HCT116 (cell line): ENCODE results near the gene MAST4. TPM values are rescaled to one million over a fixed set of nuclear protein-coding genes. Genes with fewer than 3 reads are reported as not detected.

Experiments used
- ATAC-seq: fragments of 200-7000 bp; cut with Tn5 transposase; 2 replicates; pipeline ENCODE4 v1.9.1; 2020; ENCODE audit warnings: mild to moderate bottlenecking, moderate library complexity
- BruUV-seq: library from RNA; stranded (reverse); fragments of 400-500 nt; replicated peaks from 2 replicates; lab custom pipeline; 2021; lab: Mats Ljungman, UMichigan
- CTCF ChIA-PET: fragments of 300-600 bp; sonication (Branson Sonifier 250); formaldehyde crosslinking; loops from one replicate; lab custom pipeline; 2021; ENCODE audit warnings: antibody characterized with exemption; lab: Charles Lee
- POLR2A ChIA-PET: fragments of 300-600, 350-600 bp; sonication (Branson Sonifier 250); formaldehyde crosslinking; loops from one replicate; lab custom pipeline; 2021; ENCODE audit warnings: antibody characterized with exemption; lab: Charles Lee
- RAD21 ChIA-PET, 2 experiments: fragments of 300-600 bp; sonication (Branson Sonifier 250); formaldehyde crosslinking; loops; one replicate each; lab custom pipeline; 2023; ENCODE audit warnings: low total read pairs in 2 of 2; ENCODE audit not compliant: uncharacterized antibody in 2 of 2, unreplicated experiment in 2 of 2, low non-redundant PET in 1 of 2; lab: Charles Lee
- DNase-seq: peaks from one replicate; pipeline ENCODE4 v3.0.0-alpha.2; 2010; ENCODE audit warnings: low read depth, low spot score
- H2AFZ ChIP-seq: fragments of 200-600 bp; shearing (Covaris generic), sonication (generic); 2 replicates; pipeline ENCODE4 v1.6.1; 2017; ENCODE audit warnings: low read depth, mixed run types, mixed read lengths, antibody characterized with exemption, low read length; ENCODE audit not compliant: poor library complexity, severe bottlenecking
- H3K27ac ChIP-seq: 2 replicates; pipeline ENCODE4 v1.5.1; 2012; ENCODE audit warnings: low read depth, low read length
- H3K27me3 ChIP-seq: fragments of 200-600 bp; sonication (generic); 2 replicates; pipeline ENCODE4 v1.6.1; 2016; ENCODE audit warnings: mixed run types, low read length, mixed read lengths; ENCODE audit not compliant: insufficient read depth
- H3K36me3 ChIP-seq, 2 experiments: fragments of 200-500 bp in 1 of 2; fragments of 200-600 bp in 1 of 2; sonication (Bioruptor generic) in 1 of 2; sonication (generic) in 1 of 2; 2 replicates each; pipeline versions ENCODE4 v1.5.1 to v1.6.1; 2014 to 2016; ENCODE audit warnings: low read length in 2 of 2, inconsistent platforms in 1 of 2, mixed read lengths in 1 of 2, mixed run types in 1 of 2; ENCODE audit not compliant: insufficient read depth in 2 of 2, control insufficient read depth in 1 of 2
- H3K4me1 ChIP-seq, 2 experiments: fragments of 200-600 bp in 1 of 2; sonication (generic) in 1 of 2; 2 replicates each; pipeline versions ENCODE4 v1.5.1 to v1.6.1; 2012 to 2017; ENCODE audit warnings: low read length in 2 of 2, inconsistent platforms in 1 of 2, mild to moderate bottlenecking in 1 of 2, mixed read lengths in 1 of 2, mixed run types in 1 of 2, moderate library complexity in 1 of 2; ENCODE audit not compliant: insufficient read depth in 2 of 2, control insufficient read depth in 1 of 2
- H3K4me2 ChIP-seq: fragments of 200-600 bp; sonication (generic); 2 replicates; pipeline ENCODE4 v1.6.1; 2017; ENCODE audit warnings: mixed run types, low read length, mixed read lengths
- H3K4me3 ChIP-seq, 2 experiments: fragments of 200-600 bp in 1 of 2; sonication (generic) in 1 of 2; replicated peaks in 1 of 2; 2 replicates each; pipeline ENCODE4 v1.5.1; 2011 to 2016; ENCODE audit warnings: low read length in 2 of 2, control low read depth in 1 of 2, low read depth in 1 of 2, mild to moderate bottlenecking in 1 of 2, mixed read lengths in 1 of 2, mixed run types in 1 of 2
- H3K79me2 ChIP-seq: fragments of 200-600 bp; sonication (generic); 2 replicates; pipeline ENCODE4 v1.6.1; 2017; ENCODE audit warnings: mild to moderate bottlenecking, mixed run types, low read length, moderate library complexity, mixed read lengths; ENCODE audit not compliant: insufficient read depth
- H3K9ac ChIP-seq: fragments of 200-600 bp; sonication (generic); 2 replicates; pipeline ENCODE4 v1.6.1; 2016; ENCODE audit warnings: low read length, mixed read lengths
- H3K9me2 ChIP-seq: fragments of 200-600 bp; sonication (generic), shearing (Covaris generic); 2 replicates; pipeline ENCODE4 v1.6.1; 2017; ENCODE audit warnings: mixed run types, mild to moderate bottlenecking, moderate library complexity; ENCODE audit not compliant: insufficient read depth
- H3K9me3 ChIP-seq, 2 experiments: fragments of 200-500 bp in 1 of 2; fragments of 200-600 bp in 1 of 2; sonication (Bioruptor generic) in 1 of 2; sonication (generic) in 1 of 2; 2 replicates each; pipeline ENCODE4 v1.6.1; 2014 to 2017; ENCODE audit warnings: low read length in 2 of 2, mixed read lengths in 2 of 2, inconsistent platforms in 1 of 2, low read depth in 1 of 2, mild to moderate bottlenecking in 1 of 2, mixed run types in 1 of 2, moderate library complexity in 1 of 2; ENCODE audit not compliant: control insufficient read depth in 1 of 2, insufficient read depth in 1 of 2
- H4K20me1 ChIP-seq: fragments of 200-600 bp; sonication (generic), shearing (Covaris generic); 2 replicates; pipeline ENCODE4 v1.6.1; 2017; ENCODE audit warnings: mixed run types, mild to moderate bottlenecking, moderate library complexity; ENCODE audit not compliant: insufficient read depth
- ATF3 ChIP-seq: IDR thresholded peaks from 2 replicates; pipeline ENCODE4 v1.6.1; 2012
- CBX3 ChIP-seq: IDR thresholded peaks from 2 replicates; pipeline ENCODE4 v1.6.1; 2012; ENCODE audit warnings: low read depth
- ELF1 ChIP-seq: IDR thresholded peaks from 2 replicates; pipeline ENCODE4 v1.6.1; 2012; ENCODE audit warnings: low read depth, borderline replicate concordance
- EZH2 ChIP-seq: fragments of 200-600 bp; sonication (generic); IDR thresholded peaks from 2 replicates; pipeline ENCODE4 v1.6.1; 2017; ENCODE audit warnings: antibody characterized with exemption, mixed run types
- FOSL1 ChIP-seq: IDR thresholded peaks from 2 replicates; pipeline ENCODE4 v1.6.1; 2012; ENCODE audit warnings: low read depth
- JUND ChIP-seq: IDR thresholded peaks from 2 replicates; pipeline ENCODE4 v1.6.1; 2012
- MAX ChIP-seq: IDR thresholded peaks from 2 replicates; pipeline ENCODE4 v1.6.1; 2012
- POLR2AphosphoS5 ChIP-seq: IDR thresholded peaks from 2 replicates; pipeline ENCODE4 v1.6.1; 2011; ENCODE audit warnings: mild to moderate bottlenecking, low read depth, low read length, moderate library complexity
- RAD21 ChIP-seq: IDR thresholded peaks from 2 replicates; pipeline ENCODE4 v1.6.1; 2012; ENCODE audit warnings: low read depth, mild to moderate bottlenecking
- REST ChIP-seq: IDR thresholded peaks from 2 replicates; pipeline ENCODE4 v1.6.1; 2012; ENCODE audit warnings: low read depth
- SIN3A ChIP-seq: IDR thresholded peaks from 2 replicates; pipeline ENCODE4 v1.6.1; 2012; ENCODE audit warnings: low read depth
- SP1 ChIP-seq: IDR thresholded peaks from 2 replicates; pipeline ENCODE4 v1.6.1; 2012; ENCODE audit warnings: low read depth
- SRF ChIP-seq: IDR thresholded peaks from 2 replicates; pipeline ENCODE4 v1.6.1; 2012; ENCODE audit warnings: low read depth
- TCF7L2 ChIP-seq: IDR thresholded peaks from 2 replicates; pipeline ENCODE4 v1.7.0; 2011; ENCODE audit warnings: borderline replicate concordance, inconsistent platforms; ENCODE audit not compliant: insufficient read depth, insufficient read length; ENCODE audit errors: extremely low read depth
- YY1 ChIP-seq: IDR thresholded peaks from 2 replicates; pipeline ENCODE4 v1.6.1; 2011; ENCODE audit warnings: low read length, low read depth, moderate library complexity, mild to moderate bottlenecking; ENCODE audit not compliant: insufficient replicate concordance; ENCODE audit errors: extremely low read depth
- ZBTB33 ChIP-seq: IDR thresholded peaks from 2 replicates; pipeline ENCODE4 v1.6.1; 2011; ENCODE audit warnings: mild to moderate bottlenecking, low read length, moderate library complexity; ENCODE audit not compliant: insufficient replicate concordance; ENCODE audit errors: extremely low read depth
- ZNF274 ChIP-seq: fragments of 200-500 bp; sonication (Bioruptor generic); IDR thresholded peaks from 2 replicates; pipeline ENCODE4 v1.6.1; 2014; ENCODE audit warnings: mild to moderate bottlenecking, low read depth, low read length, inconsistent platforms
- intact Hi-C: fragments of 100-400 bp; cut with micrococcal nuclease; formaldehyde crosslinking; loops from 2 replicates; pipeline ENCODE4 v1.10.0; 2022
- total RNA-seq: library from RNA; stranded (reverse); gene quantifications from one replicate; pipeline ENCODE4 v1.2.1, GENCODE V29; 2021; ENCODE audit not compliant: unreplicated experiment

Gene MAST4
- total RNA-seq, 1 experiment from 2014 or later, result 1.1 TPM

GRCh38 chr5:67090040-67090439 is 493.8 kb downstream of the MAST4 start:
- Histone ChIP-seq H3K9me2 (no peaks in the 10 kb centered on the region), H3K9ac (no peak overlapping the region), H3K9me3 (no peaks in the 10 kb centered on the region), H3K27ac (no peak overlapping the region), H2AFZ (no peak overlapping the region), H3K4me1 (no peaks in the 10 kb centered on the region), H3K4me3 (no peak overlapping the region), H3K36me3 (no peaks in the 10 kb centered on the region), H3K27me3 (peaks cover 31% of the 10 kb centered on the region), H3K4me2 (no peak overlapping the region), H3K79me2 (no peaks in the 10 kb centered on the region), H4K20me1 (no peaks in the 10 kb centered on the region)
- ChIA-PET RAD21 (no interaction called here), POLR2A (no interaction called here), CTCF (no interaction called here)
- DNase-seq (no peak), ATAC-seq (no peak)
- intact Hi-C loops, result loop anchor here (5.0 kb wide), 1 partner anchor 38 kb away; no protein-coding TSS in a partner anchor
- no peak for TF ChIP-seq REST
- TF ChIP-seq EZH2, result no peak
- TF ChIP-seq SIN3A, result no peak
- no peak for TF ChIP-seq RAD21
- TF ChIP-seq ZNF274, result no peak
- BruUV-seq, result no TSS peak

GRCh38 chr5:67090593-67090992 is 494.4 kb downstream of the MAST4 start:
- no peaks in the 10 kb centered on the region for H3K4me1 ChIP-seq
- H3K9me3 ChIP-seq, result no peaks in the 10 kb centered on the region
- no peaks in the 10 kb centered on the region for H3K9me2 ChIP-seq
- H4K20me1 ChIP-seq, result no peaks in the 10 kb centered on the region
- H3K27me3 ChIP-seq, result peaks cover 27% of the 10 kb centered on the region
- RAD21 ChIA-PET, result no interaction called here
- H3K27ac ChIP-seq, result no peak overlapping the region
- intact Hi-C loops, result loop anchor here (5.0 kb wide), 1 partner anchor 38 kb away; no protein-coding TSS in a partner anchor
- no TSS peak for BruUV-seq
- H3K4me2 ChIP-seq, result no peak overlapping the region
- H2AFZ ChIP-seq, result no peak overlapping the region
- no peak for DNase-seq
- H3K36me3 ChIP-seq, result no peaks in the 10 kb centered on the region
- H3K9ac ChIP-seq, result no peak overlapping the region
- no peaks in the 10 kb centered on the region for H3K79me2 ChIP-seq
- ATAC-seq, result no peak
- CTCF ChIA-PET, result no interaction called here
- POLR2A ChIA-PET, result no interaction called here
- no peak overlapping the region for H3K4me3 ChIP-seq
- TF ChIP-seq POLR2AphosphoS5 (no peak), ELF1 (no peak), MAX (no peak), ATF3 (no peak), YY1 (no peak), ZBTB33 (no peak), EZH2 (no peak), TCF7L2 (no peak), JUND (no peak), SRF (no peak), SP1 (no peak), FOSL1 (no peak), CBX3 (no peak)
